K562 (cell line): ENCODE results near the gene VDAC2. TPM values are rescaled to one million over a fixed set of nuclear protein-coding genes. Genes with fewer than 3 reads are reported as not detected.

Experiments used
- CBFA2T2 ChIP-seq: fragments of 450-650 bp; conservative IDR thresholded peaks from 2 replicates; pipeline ENCODE4 v1.6.1; 2017; ENCODE audit warnings: mild to moderate bottlenecking
- CBX2 ChIP-seq: fragments of 200-600 bp; sonication (generic); IDR thresholded peaks from one replicate; pipeline ENCODE4 v1.6.1; 2012; ENCODE audit warnings: mild to moderate bottlenecking, low read length, inconsistent platforms; ENCODE audit not compliant: insufficient read depth, poor library complexity, severe bottlenecking
- CHD1 ChIP-seq: fragments of 200-600 bp; sonication (generic); IDR thresholded peaks from one replicate; pipeline ENCODE4 v1.6.1; 2012; ENCODE audit warnings: mild to moderate bottlenecking, moderate library complexity, low read length, inconsistent platforms
- DEAF1 ChIP-seq: fragments of 450-650 bp; formaldehyde crosslinking; IDR thresholded peaks from 2 replicates; pipeline ENCODE4 v1.4.0; 2020; ENCODE audit warnings: mild to moderate bottlenecking, moderate library complexity
- MXD1 ChIP-seq: fragments of 250-450 bp; sonication (Bioruptor Pico); IDR thresholded peaks from 2 replicates; pipeline ENCODE4 v1.8.0; 2021; ENCODE audit warnings: borderline replicate concordance, mild to moderate bottlenecking, moderate library complexity; ENCODE audit not compliant: poor library complexity, severe bottlenecking
- NFATC3 ChIP-seq: fragments of 450-650 bp; IDR thresholded peaks from 2 replicates; pipeline ENCODE4 v1.6.1; 2017; ENCODE audit warnings: mild to moderate bottlenecking
- POLR2AphosphoS5 ChIP-seq: IDR thresholded peaks from 2 replicates; pipeline ENCODE4 v1.6.1; 2011; ENCODE audit warnings: mild to moderate bottlenecking, low read depth, low read length, moderate library complexity; ENCODE audit not compliant: control insufficient read depth, insufficient read depth
- PTBP1 ChIP-seq: fragments of 200-400 bp; formaldehyde crosslinking; IDR thresholded peaks from 2 replicates; pipeline ENCODE4 v1.6.1; 2017; ENCODE audit warnings: low read depth, low read length
- RREB1 ChIP-seq: fragments of 250-450 bp; sonication (Bioruptor Pico); IDR thresholded peaks from 2 replicates; pipeline ENCODE4 v1.4.0; 2020
- SMAD2 ChIP-seq: fragments of 150-350 bp; IDR thresholded peaks from 2 replicates; pipeline ENCODE4 v1.6.1; 2014; ENCODE audit warnings: low read depth, mild to moderate bottlenecking, low read length
- SRF ChIP-seq, 2 experiments: fragments of 250-450, 450-650 bp in 1 of 2; sonication (Bioruptor Pico) in 1 of 2; sonication (generic) in 1 of 2; formaldehyde crosslinking; IDR thresholded peaks; 2 replicates each; pipeline versions ENCODE4 v1.5.0 to v1.5.1; 2020 to 2022; ENCODE audit warnings: mild to moderate bottlenecking in 1 of 2, missing genetic modification reagents in 1 of 2
- TAL1 ChIP-seq: fragments of 450-650 bp; IDR thresholded peaks from 2 replicates; pipeline ENCODE4 v1.6.1; 2016; ENCODE audit warnings: mild to moderate bottlenecking
- TCFL5 ChIP-seq: fragments of 250-450 bp; sonication (Bioruptor Pico); conservative IDR thresholded peaks from 2 replicates; pipeline ENCODE4 v1.6.1; 2021; ENCODE audit warnings: mild to moderate bottlenecking, moderate library complexity, matching md5 sums
- ZBTB5 ChIP-seq: fragments of 450-650 bp; IDR thresholded peaks from 2 replicates; pipeline ENCODE4 v1.6.1; 2017; ENCODE audit warnings: antibody characterized with exemption
- ZFP36 ChIP-seq: fragments of 150-350 bp; IDR thresholded peaks from 2 replicates; pipeline ENCODE4 v1.6.1; 2018; ENCODE audit warnings: low read length, low read depth; ENCODE audit not compliant: partially characterized antibody
- ZNF232 ChIP-seq: sonication (generic); formaldehyde crosslinking; IDR thresholded peaks from 2 replicates; pipeline ENCODE4 v1.8.0; 2022; ENCODE audit warnings: mild to moderate bottlenecking, missing genetic modification reagents
- ZNF583 ChIP-seq: fragments of 250-450 bp; sonication (Bioruptor Pico); IDR thresholded peaks from 2 replicates; pipeline ENCODE4 v1.4.0; 2020
- polyA plus RNA-seq, 8 experiments: library from polyadenylated mRNA; depleted of rRNA in 4 of 8; stranded (reverse) in 5 of 8; unstranded in 3 of 8; fragments of >200 nt; fragmentation: Nextera tagmentation in 2 of 8; fragmentation: Illumina TruSeq in 1 of 8; extraction: Ambion mirVana in 2 of 8; extraction: Trizol in 1 of 8; gene quantifications; 2 replicates each; pipeline versions ENCODE4 v1.2.1 to v1.2.3, GENCODE V29; 2011 to 2014; ENCODE audit warnings: inconsistent platforms in 1 of 8, missing spikeins in 1 of 8
- total RNA-seq, 7 experiments: library from RNA; depleted of rRNA in 6 of 7; stranded (reverse); fragments of >200 nt in 6 of 7; fragmentation: Illumina TruSeq in 2 of 7; extraction: Trizol in 2 of 7; gene quantifications; 2 replicates each; pipeline versions ENCODE4 v1.2.1 to v1.2.3, GENCODE V29; 2011 to 2021; ENCODE audit warnings: low replicate concordance in 1 of 7

VDAC2 gene
- total and polyA plus RNA-seq, 9 of the 15 experiments (the other 6 are each of a cell fraction or from before 2014, with no cell fraction given), result 139 to 450 (median 250) TPM

- TF ChIP-seq DEAF1 (CRISPR knock-in tag) (0 out of 2 replicates have a peak, but pooled peaks have one; percentile 8), TAL1 (no peak), TCFL5 (CRISPR knock-in tag) (no peak), SMAD2 (no peak), PTBP1 (no peak), ZFP36 (peak; percentile 38), POLR2AphosphoS5 (peak; percentile 37; the same call in 1 of the 2 replicates), CBFA2T2 (no peak), ZBTB5 (no peak), ZNF583 (CRISPR knock-in tag) (no peak), CBX2 (no peak), CHD1 (peak; percentile 89), RREB1 (no peak), MXD1 (CRISPR knock-in tag) (no peak), NFATC3 (peak; percentile 17; the same call in 1 of the 2 replicates), SRF (CRISPR knock-in tag; IDR thresholded peaks at IDR 0.05) (no peak), ZNF232 (CRISPR knock-in tag) (no peak; the same call in 1 of the 2 replicates)
These were observed 553 bp downstream of the VDAC2 start (continued) for GRCh38 chr10:75211007-75211691.
